Measurements from ENCODE around the gene NSMCE4A.

DNA sequence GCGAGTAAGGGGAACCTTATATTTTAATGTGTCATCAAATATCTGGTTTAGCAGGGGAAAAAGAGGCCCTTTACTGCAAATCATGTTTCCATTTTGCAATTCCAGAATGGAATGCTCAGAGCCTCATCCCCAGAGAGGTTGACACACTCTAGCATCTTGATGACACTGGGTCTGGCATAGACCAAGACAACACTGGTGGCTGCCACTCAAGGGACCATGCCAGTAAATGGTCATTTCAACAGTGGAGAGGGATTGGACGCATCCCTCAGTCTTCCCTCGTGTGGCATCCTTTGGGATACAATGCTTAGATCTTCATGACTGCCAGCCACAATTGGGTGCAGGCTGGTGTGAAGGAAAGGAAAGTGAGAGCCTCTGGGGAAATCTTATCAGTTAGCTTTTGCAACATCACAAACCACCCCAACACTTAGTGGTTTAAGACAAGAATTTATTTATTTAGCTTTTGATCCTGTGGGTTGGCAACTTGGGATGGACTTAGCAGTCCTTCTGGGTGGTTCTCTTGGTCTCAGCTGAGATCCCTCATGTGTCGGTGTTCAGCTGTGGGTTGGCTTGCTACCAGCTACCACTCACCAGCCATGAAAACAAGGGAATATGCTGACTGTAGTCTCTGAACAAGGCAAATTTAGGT lies 35.5 kb upstream of the NSMCE4A start:
- TF ChIP-seq, protein P1, sequence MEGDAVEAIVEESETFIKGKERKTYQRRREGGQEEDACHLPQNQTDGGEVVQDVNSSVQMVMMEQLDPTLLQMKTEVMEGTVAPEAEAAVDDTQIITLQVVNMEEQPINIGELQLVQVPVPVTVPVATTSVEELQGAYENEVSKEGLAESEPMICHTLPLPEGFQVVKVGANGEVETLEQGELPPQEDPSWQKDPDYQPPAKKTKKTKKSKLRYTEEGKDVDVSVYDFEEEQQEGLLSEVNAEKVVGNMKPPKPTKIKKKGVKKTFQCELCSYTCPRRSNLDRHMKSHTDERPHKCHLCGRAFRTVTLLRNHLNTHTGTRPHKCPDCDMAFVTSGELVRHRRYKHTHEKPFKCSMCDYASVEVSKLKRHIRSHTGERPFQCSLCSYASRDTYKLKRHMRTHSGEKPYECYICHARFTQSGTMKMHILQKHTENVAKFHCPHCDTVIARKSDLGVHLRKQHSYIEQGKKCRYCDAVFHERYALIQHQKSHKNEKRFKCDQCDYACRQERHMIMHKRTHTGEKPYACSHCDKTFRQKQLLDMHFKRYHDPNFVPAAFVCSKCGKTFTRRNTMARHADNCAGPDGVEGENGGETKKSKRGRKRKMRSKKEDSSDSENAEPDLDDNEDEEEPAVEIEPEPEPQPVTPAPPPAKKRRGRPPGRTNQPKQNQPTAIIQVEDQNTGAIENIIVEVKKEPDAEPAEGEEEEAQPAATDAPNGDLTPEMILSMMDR (conservative IDR thresholded peaks at IDR 0.05; ENCODE audit: low read depth, low read length): no peak
- TF ChIP-seq POLR2A (IDR thresholded peaks at IDR 0.05; ENCODE audit: low read depth, low read length): no peak
- TF ChIP-seq, protein P2, sequence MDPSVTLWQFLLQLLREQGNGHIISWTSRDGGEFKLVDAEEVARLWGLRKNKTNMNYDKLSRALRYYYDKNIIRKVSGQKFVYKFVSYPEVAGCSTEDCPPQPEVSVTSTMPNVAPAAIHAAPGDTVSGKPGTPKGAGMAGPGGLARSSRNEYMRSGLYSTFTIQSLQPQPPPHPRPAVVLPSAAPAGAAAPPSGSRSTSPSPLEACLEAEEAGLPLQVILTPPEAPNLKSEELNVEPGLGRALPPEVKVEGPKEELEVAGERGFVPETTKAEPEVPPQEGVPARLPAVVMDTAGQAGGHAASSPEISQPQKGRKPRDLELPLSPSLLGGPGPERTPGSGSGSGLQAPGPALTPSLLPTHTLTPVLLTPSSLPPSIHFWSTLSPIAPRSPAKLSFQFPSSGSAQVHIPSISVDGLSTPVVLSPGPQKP (IDR thresholded peaks at IDR 0.05; ENCODE audit: borderline replicate concordance, low read depth, low read length): no peak
- no peak for TF ChIP-seq SMC3 (IDR thresholded peaks at IDR 0.05; ENCODE audit: low read depth, low read length)
- TF ChIP-seq, protein P3, sequence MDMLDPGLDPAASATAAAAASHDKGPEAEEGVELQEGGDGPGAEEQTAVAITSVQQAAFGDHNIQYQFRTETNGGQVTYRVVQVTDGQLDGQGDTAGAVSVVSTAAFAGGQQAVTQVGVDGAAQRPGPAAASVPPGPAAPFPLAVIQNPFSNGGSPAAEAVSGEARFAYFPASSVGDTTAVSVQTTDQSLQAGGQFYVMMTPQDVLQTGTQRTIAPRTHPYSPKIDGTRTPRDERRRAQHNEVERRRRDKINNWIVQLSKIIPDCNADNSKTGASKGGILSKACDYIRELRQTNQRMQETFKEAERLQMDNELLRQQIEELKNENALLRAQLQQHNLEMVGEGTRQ (IDR thresholded peaks at IDR 0.05; ENCODE audit: low read depth, low read length): no peak
- TF ChIP-seq RFX5 (IDR thresholded peaks at IDR 0.05; ENCODE audit: low read depth, low read length): no peak
- TF ChIP-seq BHLHE40 (IDR thresholded peaks at IDR 0.05; ENCODE audit: low read depth, low read length): no peak

Measured in IMR-90 (cell line).